Activated naive CD4-positive, alpha-beta T cell treated with anti-CD3 and anti-CD28 coated beads, Interleukin-2, amount 10 ng/mL, durations not matched to agents 7 days and 5 days (primary cell): ENCODE results near the gene DNAJC7.
A peak's percentile ranks its signal among the peaks of the same experiment; 100 is the strongest.

Experiments
- CTCF ChIA-PET: fragments of 350-600 bp; sonication (Branson Sonifier 250); formaldehyde crosslinking; loops from one replicate; lab custom pipeline; 2021; ENCODE audit warnings: antibody characterized with exemption; lab: Charles Lee
- DNase-seq: peaks from one replicate; pipeline ENCODE4 v3.0.0-alpha.2; 2020
- H3K27ac Mint-ChIP-seq: one replicate; pipeline ENCODE4 v1.8.0; 2021; ENCODE audit warnings: mild to moderate bottlenecking, moderate library complexity, mixed read lengths
- H3K27me3 Mint-ChIP-seq: one replicate; pipeline ENCODE4 v1.8.0; 2021; ENCODE audit warnings: mild to moderate bottlenecking, mixed read lengths
- H3K36me3 Mint-ChIP-seq: one replicate; pipeline ENCODE4 v1.8.0; 2021; ENCODE audit warnings: mixed read lengths
- H3K4me1 Mint-ChIP-seq: one replicate; pipeline ENCODE4 v1.8.0; 2021; ENCODE audit warnings: mixed read lengths
- H3K4me3 Mint-ChIP-seq: one replicate; pipeline ENCODE4 v1.8.0; 2021; ENCODE audit warnings: mild to moderate bottlenecking, moderate library complexity, mixed read lengths
- H3K9me3 Mint-ChIP-seq: one replicate; pipeline ENCODE4 v1.8.0; 2021; ENCODE audit warnings: mixed read lengths

DNAJC7 gene

GRCh38 chr17:41972571-41973407, 44.5 kb downstream of the DNAJC7 start:
- Mint-ChIP-seq H3K36me3 (peaks cover 54% of the 10 kb centered on the region), H3K27me3 (no peaks in the 10 kb centered on the region), H3K27ac (no peak overlapping the region), H3K9me3 (no peaks in the 10 kb centered on the region), H3K4me3 (no peak overlapping the region), H3K4me1 (peaks cover 28% of the 10 kb centered on the region)
- DNase-seq = no peak
- CTCF ChIA-PET = no interaction called here

GRCh38 chr17:41971721-41972523, 45.3 kb downstream of the DNAJC7 start:
- Mint-ChIP-seq H3K27me3 (no peaks in the 10 kb centered on the region), H3K9me3 (no peaks in the 10 kb centered on the region), H3K36me3 (peaks cover 49% of the 10 kb centered on the region), H3K4me3 (no peak overlapping the region), H3K27ac (no peak overlapping the region), H3K4me1 (peaks cover 34% of the 10 kb centered on the region)
- no peak for DNase-seq
- CTCF ChIA-PET = no interaction called here

- Mint-ChIP-seq H3K9me3 (no peaks in the 10 kb centered on the region), H3K4me1 (peaks cover 37% of the 10 kb centered on the region), H3K27ac (peak overlapping the region; percentile 50), H3K27me3 (no peaks in the 10 kb centered on the region), H3K4me3 (no peak overlapping the region), H3K36me3 (peaks cover 41% of the 10 kb centered on the region)
- CTCF ChIA-PET = no interaction called here
- DNase-seq = no peak
These were observed 46.3 kb downstream of the DNAJC7 start for GRCh38 chr17:41970901-41971331.

DNA sequence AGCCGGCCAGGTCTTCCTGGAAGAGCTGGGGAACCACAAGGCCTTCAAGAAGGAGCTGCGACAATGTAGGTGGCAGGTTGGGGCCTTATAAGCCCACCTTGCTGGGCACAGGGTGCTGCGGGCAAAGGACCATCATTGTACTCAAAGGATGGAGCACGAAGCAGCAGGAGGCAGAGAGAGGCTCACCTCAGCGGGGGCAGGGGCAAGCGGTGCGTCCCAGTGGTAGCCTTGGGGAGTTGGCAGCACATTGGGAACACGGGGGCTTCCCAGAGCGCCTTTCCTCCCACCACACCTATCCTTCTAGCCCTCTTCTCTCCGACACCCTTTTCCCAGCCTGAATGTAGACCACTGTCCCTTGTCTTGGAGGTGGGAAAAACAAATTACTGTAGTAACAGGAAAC, 48.6 kb downstream of the DNAJC7 start:
- DNase-seq = no peak
- peaks cover 48% of the 10 kb centered on the region for H3K4me1 Mint-ChIP-seq
- H3K36me3 Mint-ChIP-seq = peaks cover 27% of the 10 kb centered on the region
- peak overlapping the region; percentile 62 for H3K27ac Mint-ChIP-seq
- peak overlapping the region; percentile 53 for H3K4me3 Mint-ChIP-seq
- no peaks in the 10 kb centered on the region for H3K9me3 Mint-ChIP-seq
- CTCF ChIA-PET = interaction anchor here (1.5 kb wide), 1 partner anchor 216 kb away, joined by 4 read pairs; no protein-coding TSS in a partner anchor
- peaks cover 11% of the 10 kb centered on the region for H3K27me3 Mint-ChIP-seq

- Mint-ChIP-seq H3K27me3 (peaks cover 16% of the 10 kb centered on the region), H3K27ac (peak overlapping the region; percentile 86), H3K4me3 (peak overlapping the region; percentile 82), H3K9me3 (no peaks in the 10 kb centered on the region), H3K4me1 (peaks cover 48% of the 10 kb centered on the region), H3K36me3 (peaks cover 21% of the 10 kb centered on the region)
- CTCF ChIA-PET = interaction anchor here (1.5 to 2.0 kb wide), 2 partner anchors 52 to 216 kb away, joined by 4 to 5 read pairs; partner anchors contain the start of gene NKIRAS2
- DNase-seq = no peak
These were observed 49.2 kb downstream of the DNAJC7 start for GRCh38 chr17:41967921-41968578.

DNA sequence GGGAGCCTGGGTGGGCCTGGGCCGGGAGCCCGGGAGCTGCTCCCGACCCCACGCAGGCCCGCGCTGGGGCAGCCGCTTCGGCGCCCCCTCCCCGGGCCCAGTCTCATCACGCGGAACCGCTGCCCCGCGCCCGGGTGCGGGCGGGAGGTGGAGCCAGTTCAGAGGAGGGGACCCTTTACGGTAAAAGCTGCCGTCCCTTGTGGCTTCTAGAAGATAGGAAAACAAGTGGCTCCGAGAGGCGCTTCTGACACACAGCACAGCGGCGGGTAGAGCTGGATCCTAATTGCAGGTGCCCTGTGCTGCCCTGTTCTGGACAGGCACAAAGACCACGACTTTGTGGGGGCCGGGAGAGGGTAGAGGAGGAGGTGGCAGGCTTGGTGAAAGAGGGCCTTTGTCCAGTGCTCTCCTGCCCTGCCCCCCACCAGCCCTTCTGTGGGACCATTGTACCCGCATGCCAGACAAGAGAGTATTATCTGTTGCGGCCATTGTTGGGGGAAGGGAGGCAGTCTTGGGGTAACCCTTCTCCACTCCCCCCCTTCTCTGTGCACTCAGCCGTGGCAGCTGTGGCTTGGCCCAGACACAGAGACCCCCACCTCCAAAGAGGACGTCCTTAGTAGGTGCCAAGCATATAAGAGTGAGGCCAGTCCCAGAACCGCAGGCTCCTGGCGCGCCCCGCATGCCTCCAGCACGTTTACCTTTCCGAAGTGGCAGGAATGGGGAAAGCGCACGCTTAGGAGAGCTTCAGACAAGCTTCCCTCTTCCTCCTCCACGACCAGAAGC, 49.9 kb downstream of the DNAJC7 start:
- Mint-ChIP-seq H3K27ac (peak overlapping the region; percentile 86), H3K27me3 (peaks cover 22% of the 10 kb centered on the region), H3K36me3 (peaks cover 16% of the 10 kb centered on the region), H3K9me3 (no peaks in the 10 kb centered on the region), H3K4me1 (peaks cover 48% of the 10 kb centered on the region), H3K4me3 (peak overlapping the region; percentile 82)
- peak; percentile 65 for DNase-seq
- CTCF ChIA-PET = interaction anchor here (1.2 to 2.0 kb wide), 4 partner anchors 10 to 217 kb away, joined by 3 to 5 read pairs (median 4); partner anchors contain the start of genes NKIRAS2 and ODAD4

- peak; percentile 93 for DNase-seq
- Mint-ChIP-seq H3K9me3 (no peaks in the 10 kb centered on the region), H3K4me1 (peaks cover 46% of the 10 kb centered on the region), H3K27me3 (peaks cover 29% of the 10 kb centered on the region), H3K36me3 (peaks cover 13% of the 10 kb centered on the region), H3K4me3 (peak within 1 kb of the TSS; percentile 82), H3K27ac (peak within 1 kb of the TSS; percentile 89)
- CTCF ChIA-PET = interaction anchor here (0.9 to 2.6 kb wide), 7 partner anchors 11 to 215 kb away, joined by 3 to 12 read pairs (median 4); partner anchors contain the start of genes NKIRAS2 and ODAD4
These were observed 50.6 kb downstream of the DNAJC7 start, which contains the start of gene CNP for GRCh38 chr17:41966463-41967140. Gene CNP (plus strand): TSS chr17:41966795. CDS start chr17:41966885, 90 bp downstream.

DNA sequence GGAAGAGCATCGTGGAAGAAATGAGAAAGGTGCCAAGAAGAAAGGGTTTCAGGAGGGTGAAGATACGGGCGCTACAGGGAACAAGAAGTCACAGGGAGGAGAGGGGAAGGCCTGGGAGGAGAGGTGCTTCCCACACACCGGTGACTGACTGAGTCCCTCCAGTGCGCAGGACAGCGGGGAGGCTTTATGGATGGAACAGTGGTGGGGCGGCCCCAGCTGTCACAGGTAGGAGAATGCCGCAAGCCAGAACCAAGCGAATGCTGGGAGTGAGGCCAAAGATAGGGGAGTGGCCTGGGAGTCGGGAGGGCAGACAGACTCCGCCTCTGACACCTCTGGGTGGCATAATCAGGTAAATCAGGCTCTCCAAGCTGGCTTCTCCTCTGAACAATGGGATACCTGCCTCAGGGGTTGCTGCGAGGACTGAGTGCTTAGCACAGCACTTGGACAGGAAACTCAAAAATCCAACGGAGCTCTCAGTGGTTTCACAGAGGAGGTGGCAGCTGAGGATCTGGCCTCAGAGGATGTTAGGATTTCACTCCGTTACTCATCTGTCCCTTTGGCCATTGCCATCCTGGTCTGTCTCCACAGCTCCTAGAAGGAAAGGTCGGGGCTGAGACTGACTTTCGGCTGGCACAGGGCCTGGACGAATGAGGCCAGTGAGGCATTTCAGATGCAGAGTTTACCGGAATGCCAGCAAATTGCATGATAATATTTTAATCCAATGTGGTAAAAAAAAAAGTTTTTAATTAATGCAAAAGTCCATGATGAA, 51.4 kb downstream of the DNAJC7 start:
- H3K27me3 Mint-ChIP-seq = peaks cover 33% of the 10 kb centered on the region
- DNase-seq = peak; percentile 77
- peak overlapping the region; percentile 82 for H3K4me3 Mint-ChIP-seq
- H3K9me3 Mint-ChIP-seq = no peaks in the 10 kb centered on the region
- H3K36me3 Mint-ChIP-seq = peaks cover 10% of the 10 kb centered on the region
- H3K4me1 Mint-ChIP-seq = peaks cover 43% of the 10 kb centered on the region
- CTCF ChIA-PET = interaction anchor here (0.9 to 2.6 kb wide), 7 partner anchors 35 to 216 kb away, joined by 3 to 12 read pairs (median 4); partner anchors contain the start of genes ACLY, NKIRAS2 and ODAD4
- H3K27ac Mint-ChIP-seq = peak overlapping the region; percentile 89

DNA sequence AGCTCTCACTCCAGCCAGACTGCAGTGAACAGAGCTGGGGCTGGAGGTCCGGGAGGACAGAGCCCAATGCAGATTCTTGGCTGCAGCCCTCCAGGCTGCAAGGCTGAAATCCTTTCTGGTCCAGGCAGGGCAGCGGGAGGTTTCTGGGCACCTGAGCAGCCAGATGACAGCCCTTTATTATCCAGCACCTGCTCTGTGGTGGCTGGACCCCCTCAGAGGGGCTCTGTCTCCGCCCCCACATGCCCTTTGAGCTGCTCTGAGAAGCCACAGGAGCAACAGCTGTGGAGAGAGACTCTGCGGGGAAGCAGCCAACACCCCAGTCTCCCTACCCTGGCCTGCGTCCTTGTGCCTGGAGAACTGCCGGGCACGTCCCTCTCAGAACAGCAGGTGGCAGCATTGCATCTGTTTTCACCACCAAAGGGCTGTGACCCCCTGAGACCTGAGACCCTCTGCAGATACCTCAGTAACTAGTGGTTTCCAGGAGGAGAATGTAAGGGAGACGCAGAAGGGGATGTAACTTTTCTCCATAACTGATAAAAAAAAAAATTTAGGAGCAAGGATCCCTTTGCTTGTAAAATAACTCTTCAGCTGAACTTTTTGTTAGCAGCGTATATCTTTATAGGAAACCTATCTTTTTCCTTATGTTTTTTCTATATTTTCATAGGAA, 54.3 kb downstream of the DNAJC7 start:
- H3K4me3 Mint-ChIP-seq = no peak overlapping the region
- DNase-seq = peak; percentile 84
- no peak overlapping the region for H3K27ac Mint-ChIP-seq
- peaks cover 3% of the 10 kb centered on the region for H3K36me3 Mint-ChIP-seq
- H3K27me3 Mint-ChIP-seq = peaks cover 35% of the 10 kb centered on the region
- no peaks in the 10 kb centered on the region for H3K9me3 Mint-ChIP-seq
- CTCF ChIA-PET = interaction anchor here (0.6 to 3.6 kb wide), 27 partner anchors 9 to 219 kb away, joined by 3 to 34 read pairs (median 4); partner anchors contain the start of genes DHX58, DNAJC7, KCNH4 and ODAD4
- peaks cover 22% of the 10 kb centered on the region for H3K4me1 Mint-ChIP-seq

GRCh38 chr17:41962111-41962510, 55.1 kb downstream of the DNAJC7 start:
- H3K4me1 Mint-ChIP-seq = peaks cover 14% of the 10 kb centered on the region
- no peaks in the 10 kb centered on the region for H3K36me3 Mint-ChIP-seq
- CTCF ChIA-PET = interaction anchor here (0.6 to 3.6 kb wide), 18 partner anchors 8 to 219 kb away, joined by 3 to 34 read pairs (median 4); partner anchors contain the start of genes KCNH4 and ODAD4
- H3K27ac Mint-ChIP-seq = no peak overlapping the region
- no peak overlapping the region for H3K4me3 Mint-ChIP-seq
- H3K9me3 Mint-ChIP-seq = no peaks in the 10 kb centered on the region
- peaks cover 41% of the 10 kb centered on the region for H3K27me3 Mint-ChIP-seq
- DNase-seq = no peak

DNA sequence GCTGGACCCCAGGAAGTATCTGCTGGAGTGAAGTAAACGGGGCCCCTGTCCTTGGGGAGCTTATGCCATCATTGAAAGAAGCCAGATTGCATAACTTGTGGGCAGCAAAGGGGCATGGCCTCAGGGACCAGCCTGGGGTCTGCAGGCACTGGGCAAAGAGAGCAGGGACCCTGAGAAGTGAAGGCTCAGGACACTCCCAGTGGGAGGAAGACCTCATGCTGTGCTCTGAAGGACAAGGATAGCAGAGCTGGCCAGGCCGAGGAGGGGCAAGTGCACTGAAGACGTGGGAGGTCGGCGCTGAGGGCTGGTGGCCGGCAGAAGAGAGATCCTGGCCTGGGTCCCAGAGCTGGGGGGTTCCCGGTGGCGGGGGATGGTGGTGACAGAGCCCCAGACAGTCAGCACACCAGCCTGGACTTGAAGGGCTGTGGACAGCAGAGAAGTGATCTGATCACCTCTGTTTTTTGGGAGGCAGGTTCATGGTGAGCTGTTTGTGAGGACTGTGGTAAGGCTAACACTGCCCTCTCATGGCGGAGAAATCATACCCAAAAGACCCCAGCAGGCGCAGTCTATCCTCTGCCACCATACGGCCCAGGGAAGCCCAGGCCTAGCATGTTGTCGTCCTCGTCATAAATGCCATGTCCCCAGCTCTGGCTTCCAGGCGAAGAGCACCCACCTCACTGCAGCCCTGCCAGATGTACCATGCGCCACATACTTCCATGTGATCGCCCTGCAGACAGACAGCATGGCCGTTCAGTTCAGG, 57.7 kb downstream of the DNAJC7 start:
- Mint-ChIP-seq H3K4me1 (no peaks in the 10 kb centered on the region), H3K27ac (no peak overlapping the region), H3K27me3 (peaks cover 35% of the 10 kb centered on the region), H3K36me3 (no peaks in the 10 kb centered on the region), H3K9me3 (no peaks in the 10 kb centered on the region), H3K4me3 (no peak overlapping the region)
- DNase-seq = peak; percentile 35
- CTCF ChIA-PET = interaction anchor here (0.8 to 1.6 kb wide), 6 partner anchors 31 to 160 kb away, joined by 3 to 5 read pairs (median 3); no protein-coding TSS in a partner anchor
